Amniotic stem cell (primary cell): ENCODE data around the gene CCDC15.

Experiments
- DNase-seq: peaks from one replicate; lab custom pipeline; 2025; lab: John Stamatoyannopoulos, UW

Gene CCDC15

GRCh38 chr11:124953753-124954589, at the start of gene CCDC15:
CCDC15 (plus strand) TSS chr11:124954202; CDS start chr11:124954733, 531 bp downstream.
- peak; percentile 98 for DNase-seq

GRCh38 chr11:124915541-124916369, 38.2 kb upstream of the CCDC15 start:
- no peak for DNase-seq

- no peak for DNase-seq
Observed at GRCh38 chr11:124916370-124916710, 37.7 kb upstream of the CCDC15 start.

GRCh38 chr11:124917115-124917637, 36.8 kb upstream of the CCDC15 start:
- DNase-seq = no peak

- DNase-seq = no peak
Observed at GRCh38 chr11:124918950-124919349, 35.1 kb upstream of the CCDC15 start, which contains the start of gene HEPN1. HEPN1 (plus strand) TSS chr11:124919250.

- no peak for DNase-seq
Observed at GRCh38 chr11:124919898-124920297, 34.1 kb upstream of the CCDC15 start.

- no peak for DNase-seq
Observed at GRCh38 chr11:124920356-124920755, 33.6 kb upstream of the CCDC15 start.

GRCh38 chr11:124920870-124921609, 33.0 kb upstream of the CCDC15 start:
- DNase-seq = no peak

- no peak for DNase-seq
Observed at GRCh38 chr11:124922831-124923230, 31.2 kb upstream of the CCDC15 start.

- DNase-seq = no peak
Observed at GRCh38 chr11:124923296-124923695, 30.7 kb upstream of the CCDC15 start.

- no peak for DNase-seq
Observed at GRCh38 chr11:124928942-124929665, 24.9 kb upstream of the CCDC15 start.

- no peak for DNase-seq
Observed at GRCh38 chr11:124930799-124931198, 23.2 kb upstream of the CCDC15 start.

- DNase-seq = no peak
Observed at GRCh38 chr11:124934862-124935547, 19.0 kb upstream of the CCDC15 start.

GRCh38 chr11:124935548-124936514, 18.2 kb upstream of the CCDC15 start, which contains the start of gene HEPACAM:
HEPACAM (minus strand) TSS chr11:124936047; CDS start chr11:124936006, 41 bp downstream.
- no peak for DNase-seq

- DNase-seq = no peak
Observed at GRCh38 chr11:124937336-124937935, 16.6 kb upstream of the CCDC15 start.

- no peak for DNase-seq
Observed at GRCh38 chr11:124938206-124938765, 15.7 kb upstream of the CCDC15 start.

GRCh38 chr11:124938970-124939369, 15.0 kb upstream of the CCDC15 start:
- DNase-seq = no peak

- no peak for DNase-seq
Observed at GRCh38 chr11:124941703-124942102, 12.3 kb upstream of the CCDC15 start.
